ENCODE measurements around the gene OBSCN.
"Not testable (repeated sequence)": the region's sequence is repeated elsewhere in the genome, so short reads cannot be mapped to it uniquely, and the experiment has no call there.

Gene OBSCN

DNA sequence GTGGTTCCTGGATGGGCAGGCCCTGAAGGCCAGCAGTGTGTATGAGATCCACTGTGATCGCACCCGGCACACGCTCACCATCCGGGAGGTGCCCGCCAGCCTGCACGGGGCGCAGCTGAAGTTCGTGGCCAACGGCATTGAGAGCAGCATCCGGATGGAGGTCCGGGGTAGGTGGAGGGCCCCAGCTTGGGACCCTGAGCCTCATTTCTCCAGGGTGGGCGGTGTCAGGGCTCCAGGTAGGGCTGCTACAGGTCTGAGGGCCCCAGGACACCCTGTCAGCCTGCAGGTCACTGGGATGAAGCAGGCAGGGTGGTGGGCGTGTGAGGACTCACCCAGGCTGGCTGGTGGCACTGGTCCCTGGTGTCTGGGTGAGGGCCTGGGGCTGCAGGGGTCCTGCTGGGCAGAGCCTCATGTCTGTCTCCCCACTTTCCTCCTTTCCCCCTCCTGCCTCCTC is 7.8 kb downstream of the OBSCN start:
- Histone ChIP-seq H3K9me3 (ENCODE audit: control insufficient read depth in 2 of 2, low read length in 2 of 2) (no peaks in the 10 kb centered on the region), H3K9ac (ENCODE audit: low read depth in 1 of 2, low read length in 2 of 2) (no peak overlapping the region), H3K27ac (ENCODE audit: low read depth in 2 of 2, low read length in 2 of 2) (no peak overlapping the region), H3K36me3 (ENCODE audit: control insufficient read depth in 2 of 2, insufficient read depth in 2 of 2, low read length in 2 of 2) (no peaks in the 10 kb centered on the region), H3K27me3 (ENCODE audit: control insufficient read depth in 2 of 2, insufficient read depth in 2 of 2, low read length in 2 of 2) (no peaks in the 10 kb centered on the region), H3K4me3 (ENCODE audit: low read length in 2 of 2) (no peak overlapping the region), H3K4me1 (ENCODE audit: control insufficient read depth in 2 of 2, insufficient read depth in 2 of 2, low read length in 2 of 2) (no peaks in the 10 kb centered on the region)

DNA sequence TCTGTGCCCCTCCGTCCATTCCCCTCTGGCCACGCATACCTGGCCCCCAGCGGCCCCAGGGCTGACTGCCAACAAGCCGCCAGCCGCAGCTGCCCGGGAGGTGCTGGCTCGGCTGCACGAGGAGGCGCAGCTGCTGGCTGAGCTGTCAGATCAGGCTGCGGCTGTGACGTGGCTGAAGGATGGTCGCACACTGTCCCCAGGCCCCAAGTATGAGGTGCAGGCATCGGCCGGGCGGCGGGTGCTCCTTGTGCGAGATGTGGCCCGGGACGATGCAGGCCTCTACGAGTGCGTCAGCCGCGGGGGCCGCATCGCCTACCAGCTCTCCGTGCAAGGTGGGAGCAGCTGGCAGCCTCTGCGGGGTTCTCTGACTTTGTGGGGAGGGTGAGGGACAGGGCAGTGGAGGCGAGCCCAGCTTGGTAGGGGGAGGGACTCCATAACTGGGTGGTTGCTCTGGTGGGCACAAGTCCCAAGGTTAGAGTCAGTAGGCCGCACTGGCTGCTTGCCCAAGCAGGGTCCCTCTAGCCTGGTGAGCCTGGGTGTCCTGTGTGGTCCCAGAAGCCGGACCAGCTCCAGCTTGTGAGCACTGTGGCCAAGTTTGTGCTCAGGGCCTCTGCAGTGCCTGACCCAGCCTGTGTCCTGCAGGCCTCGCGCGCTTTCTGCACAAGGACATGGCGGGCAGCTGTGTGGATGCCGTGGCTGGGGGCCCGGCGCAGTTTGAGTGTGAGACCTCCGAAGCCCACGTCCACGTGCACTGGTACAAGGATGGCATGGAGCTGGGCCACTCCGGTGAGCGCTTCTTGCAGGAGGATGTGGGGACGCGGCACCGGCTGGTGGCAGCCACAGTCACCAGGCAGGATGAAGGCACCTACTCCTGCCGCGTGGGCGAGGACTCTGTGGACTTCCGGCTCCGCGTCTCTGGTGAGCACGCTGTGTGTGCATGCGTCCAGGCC is 8.8 kb downstream of the OBSCN start:
- Histone ChIP-seq H3K9me3 (ENCODE audit: control insufficient read depth in 2 of 2, low read length in 2 of 2) (no peaks in the 10 kb centered on the region), H3K27me3 (ENCODE audit: control insufficient read depth in 2 of 2, insufficient read depth in 2 of 2, low read length in 2 of 2) (no peaks in the 10 kb centered on the region), H3K4me1 (ENCODE audit: control insufficient read depth in 2 of 2, insufficient read depth in 2 of 2, low read length in 2 of 2) (no peaks in the 10 kb centered on the region)

DNA sequence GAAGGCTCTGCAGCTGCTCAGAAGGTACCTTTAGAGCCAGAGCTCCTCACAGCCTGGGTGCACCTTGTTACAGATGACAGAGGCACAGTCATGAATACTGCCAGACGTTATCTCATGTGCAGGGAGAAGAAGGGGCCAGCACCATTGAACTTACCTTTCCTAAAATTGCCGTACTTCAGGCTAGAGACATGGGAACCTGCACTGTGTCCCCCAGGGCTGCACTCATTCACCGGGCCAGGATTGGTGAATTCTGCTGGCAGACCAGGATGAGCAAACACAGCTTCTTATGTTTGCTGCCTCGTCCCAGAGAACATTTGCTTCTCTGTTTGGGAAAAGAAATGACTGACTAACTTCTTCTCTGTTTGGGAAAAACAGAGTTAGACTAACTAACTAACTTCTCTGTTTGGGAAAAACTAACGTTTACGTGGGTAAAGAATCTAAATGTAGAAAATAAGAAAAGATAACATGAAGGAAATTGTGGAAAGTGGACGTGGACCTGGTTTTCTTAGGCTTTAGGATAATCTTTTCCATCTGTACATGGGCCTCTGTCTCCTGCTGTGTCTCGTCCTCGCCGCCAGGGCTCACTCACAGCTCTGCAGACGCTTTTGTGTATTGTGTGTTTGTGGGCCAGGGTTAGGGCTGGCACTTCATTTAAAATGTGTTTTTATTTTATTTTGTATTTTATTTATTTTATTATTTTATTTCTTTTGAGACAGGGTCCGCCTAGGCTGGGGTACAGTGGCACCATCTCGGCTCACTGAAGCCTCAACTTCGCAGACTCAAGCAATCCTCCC is 9.9 kb downstream of the OBSCN start:
- no peak overlapping the region for H3K27ac ChIP-seq (ENCODE audit: low read depth in 2 of 2, low read length in 2 of 2)
- no peaks in the 10 kb centered on the region for H3K4me1 ChIP-seq (ENCODE audit: control insufficient read depth in 2 of 2, insufficient read depth in 2 of 2, low read length in 2 of 2)
- H3K36me3 ChIP-seq (ENCODE audit: control insufficient read depth in 2 of 2, insufficient read depth in 2 of 2, low read length in 2 of 2): no peaks in the 10 kb centered on the region

More for the DNA sequence above, 8.8 kb downstream of the OBSCN start:
- Histone ChIP-seq H3K27ac (ENCODE audit: low read depth in 2 of 2, low read length in 2 of 2) (no peak overlapping the region), H3K4me3 (ENCODE audit: low read length in 2 of 2) (no peak overlapping the region), H3K9ac (ENCODE audit: low read depth in 1 of 2, low read length in 2 of 2) (no peak overlapping the region), H3K36me3 (ENCODE audit: control insufficient read depth in 2 of 2, insufficient read depth in 2 of 2, low read length in 2 of 2) (no peaks in the 10 kb centered on the region)

DNA sequence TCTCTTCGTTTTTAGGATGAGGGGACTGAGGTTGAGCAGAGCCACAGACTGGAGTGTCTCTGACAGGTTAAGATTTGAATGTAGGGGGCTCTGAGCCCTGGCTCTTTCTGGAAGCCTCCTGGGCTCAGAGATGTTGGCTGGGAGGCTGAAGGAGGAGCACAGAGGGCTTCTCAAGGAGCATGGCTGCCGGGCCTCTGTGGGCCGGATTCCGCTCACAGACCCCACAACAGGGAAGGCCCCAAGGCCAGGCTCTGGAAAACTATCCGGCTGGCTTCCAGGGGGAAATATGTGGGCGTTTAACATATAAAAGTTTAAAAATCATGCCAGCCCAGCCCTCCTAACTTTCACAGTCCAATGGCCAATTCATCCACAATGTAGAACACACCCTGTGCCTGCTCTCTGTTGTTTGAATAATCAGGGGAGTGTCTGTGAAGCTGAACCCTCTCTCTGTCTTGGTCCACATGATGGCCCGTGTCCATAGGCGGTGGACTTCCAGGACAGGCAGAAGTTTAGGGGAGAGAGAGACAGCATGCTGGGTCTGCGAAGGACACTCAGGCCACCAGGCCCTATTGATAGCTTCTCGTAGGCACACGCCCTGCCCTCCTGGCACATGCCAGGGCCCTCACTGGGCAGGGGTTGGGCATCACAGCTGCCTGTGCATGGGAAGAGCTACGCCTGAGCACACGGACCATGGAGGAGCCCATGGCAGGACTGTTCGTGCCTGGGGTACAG is 10.8 kb downstream of the OBSCN start:
- Histone ChIP-seq H3K9ac (ENCODE audit: low read depth in 1 of 2, low read length in 2 of 2) (no peak overlapping the region), H3K4me1 (ENCODE audit: control insufficient read depth in 2 of 2, insufficient read depth in 2 of 2, low read length in 2 of 2) (no peaks in the 10 kb centered on the region), H3K27ac (ENCODE audit: low read depth in 2 of 2, low read length in 2 of 2) (no peak overlapping the region), H3K9me3 (ENCODE audit: control insufficient read depth in 2 of 2, low read length in 2 of 2) (no peaks in the 10 kb centered on the region), H3K4me3 (ENCODE audit: low read length in 2 of 2) (no peak overlapping the region), H3K36me3 (ENCODE audit: control insufficient read depth in 2 of 2, insufficient read depth in 2 of 2, low read length in 2 of 2) (no peaks in the 10 kb centered on the region), H3K27me3 (ENCODE audit: control insufficient read depth in 2 of 2, insufficient read depth in 2 of 2, low read length in 2 of 2) (no peaks in the 10 kb centered on the region)

More for the DNA sequence above, 9.9 kb downstream of the OBSCN start:
- no peak overlapping the region for H3K9ac ChIP-seq (ENCODE audit: low read depth in 1 of 2, low read length in 2 of 2)
- H3K4me3 ChIP-seq (ENCODE audit: low read length in 2 of 2): no peak overlapping the region
- H3K27me3 ChIP-seq (ENCODE audit: control insufficient read depth in 2 of 2, insufficient read depth in 2 of 2, low read length in 2 of 2): no peaks in the 10 kb centered on the region
- H3K9me3 ChIP-seq (ENCODE audit: control insufficient read depth in 2 of 2, low read length in 2 of 2): no peaks in the 10 kb centered on the region

DNA sequence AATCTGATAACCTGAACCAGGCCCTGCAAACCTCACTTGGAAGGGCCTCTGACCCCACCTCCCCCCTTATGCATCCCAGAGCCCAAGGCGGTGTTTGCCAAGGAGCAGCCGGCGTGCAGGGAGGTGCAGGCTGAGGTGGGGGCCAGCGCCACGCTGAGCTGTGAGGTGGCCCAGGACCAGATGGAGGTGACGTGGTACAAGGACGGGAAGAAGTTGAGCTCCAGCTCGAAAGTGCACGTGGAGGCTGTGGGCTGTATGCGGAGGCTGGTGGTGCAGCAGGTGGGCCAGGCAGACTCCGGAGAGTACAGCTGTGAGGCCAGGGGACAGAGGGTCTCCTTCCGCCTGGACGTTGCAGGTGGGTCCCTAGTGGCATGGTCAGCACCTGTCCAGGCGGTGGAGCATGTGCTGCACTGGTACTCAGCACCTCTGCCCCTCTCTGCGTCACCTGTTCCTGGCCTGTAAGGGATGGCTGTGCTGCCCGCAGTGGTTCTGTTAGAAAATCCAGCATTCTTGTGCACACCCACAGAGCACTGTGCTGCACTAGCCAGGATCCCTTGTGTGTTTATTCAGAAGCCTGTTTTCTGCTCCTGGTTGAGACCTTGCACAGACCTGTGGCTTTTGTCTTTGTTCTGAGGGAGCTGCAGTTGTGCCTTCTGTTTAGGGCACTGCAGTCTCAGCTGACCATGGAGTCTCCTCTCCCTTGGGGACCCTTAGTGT is 11.6 kb downstream of the OBSCN start:
- H3K27me3 ChIP-seq (ENCODE audit: control insufficient read depth in 2 of 2, insufficient read depth in 2 of 2, low read length in 2 of 2): no peaks in the 10 kb centered on the region
- no peaks in the 10 kb centered on the region for H3K4me1 ChIP-seq (ENCODE audit: control insufficient read depth in 2 of 2, insufficient read depth in 2 of 2, low read length in 2 of 2)
- H3K36me3 ChIP-seq (ENCODE audit: control insufficient read depth in 2 of 2, insufficient read depth in 2 of 2, low read length in 2 of 2): peaks cover 0 to under 1% of the 10 kb centered on the region in 2 donors
- no peak overlapping the region for H3K4me3 ChIP-seq (ENCODE audit: low read length in 2 of 2)
- H3K9me3 ChIP-seq (ENCODE audit: control insufficient read depth in 2 of 2, low read length in 2 of 2): no peaks in the 10 kb centered on the region
- no peak overlapping the region for H3K27ac ChIP-seq (ENCODE audit: low read depth in 2 of 2, low read length in 2 of 2)
- no peak overlapping the region for H3K9ac ChIP-seq (ENCODE audit: low read depth in 1 of 2, low read length in 2 of 2)

DNA sequence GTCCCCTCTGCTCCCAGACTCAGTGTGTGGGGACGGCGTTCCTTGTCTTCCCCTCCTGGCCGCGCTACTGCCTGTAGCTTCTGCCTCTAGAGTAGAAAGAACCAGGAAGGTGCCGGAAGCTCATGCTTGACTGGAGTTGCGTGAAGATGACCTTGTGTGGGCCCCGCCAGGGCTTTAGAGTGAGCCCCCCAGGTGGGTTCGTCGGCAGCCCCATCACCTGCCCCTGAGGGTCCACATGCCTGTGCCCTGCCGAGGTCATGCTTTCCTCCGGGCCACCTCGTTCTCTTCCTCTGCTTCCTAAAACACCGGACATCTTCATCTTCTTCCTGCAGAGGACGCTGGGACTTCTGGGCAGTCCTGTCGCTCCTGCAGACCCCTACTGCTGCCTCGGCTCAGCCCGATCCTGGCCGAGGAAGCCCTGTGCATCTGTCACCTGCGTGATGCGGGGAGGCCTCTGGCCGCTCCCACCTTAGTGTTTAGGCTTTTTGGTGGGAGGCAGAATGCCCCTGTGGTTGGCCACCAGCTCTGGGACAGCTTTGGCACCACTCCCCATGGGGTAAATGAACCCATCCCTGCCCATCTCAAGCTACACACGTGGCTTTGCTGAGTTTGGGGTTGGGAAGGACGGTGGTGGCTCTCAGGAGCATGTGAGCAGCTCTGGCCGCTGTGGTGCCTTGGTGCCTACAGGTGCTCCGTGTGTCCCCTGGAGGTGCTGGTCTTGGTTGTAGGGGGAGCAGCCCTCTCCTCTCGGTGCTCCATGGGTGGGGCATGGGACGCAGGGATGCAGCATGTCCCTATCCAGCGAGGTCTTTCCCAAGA is 12.3 kb downstream of the OBSCN start:
- Histone ChIP-seq H3K27me3 (ENCODE audit: control insufficient read depth in 2 of 2, insufficient read depth in 2 of 2, low read length in 2 of 2) (no peaks in the 10 kb centered on the region), H3K4me3 (ENCODE audit: low read length in 2 of 2) (no peak overlapping the region), H3K4me1 (ENCODE audit: control insufficient read depth in 2 of 2, insufficient read depth in 2 of 2, low read length in 2 of 2) (no peaks in the 10 kb centered on the region), H3K36me3 (ENCODE audit: control insufficient read depth in 2 of 2, insufficient read depth in 2 of 2, low read length in 2 of 2) (peaks cover 0 to 2% of the 10 kb centered on the region in 2 donors), H3K9me3 (ENCODE audit: control insufficient read depth in 2 of 2, low read length in 2 of 2) (peaks cover 0 to 6% of the 10 kb centered on the region in 2 donors), H3K27ac (ENCODE audit: low read depth in 2 of 2, low read length in 2 of 2) (no peak overlapping the region), H3K9ac (ENCODE audit: low read depth in 1 of 2, low read length in 2 of 2) (no peak overlapping the region)

DNA sequence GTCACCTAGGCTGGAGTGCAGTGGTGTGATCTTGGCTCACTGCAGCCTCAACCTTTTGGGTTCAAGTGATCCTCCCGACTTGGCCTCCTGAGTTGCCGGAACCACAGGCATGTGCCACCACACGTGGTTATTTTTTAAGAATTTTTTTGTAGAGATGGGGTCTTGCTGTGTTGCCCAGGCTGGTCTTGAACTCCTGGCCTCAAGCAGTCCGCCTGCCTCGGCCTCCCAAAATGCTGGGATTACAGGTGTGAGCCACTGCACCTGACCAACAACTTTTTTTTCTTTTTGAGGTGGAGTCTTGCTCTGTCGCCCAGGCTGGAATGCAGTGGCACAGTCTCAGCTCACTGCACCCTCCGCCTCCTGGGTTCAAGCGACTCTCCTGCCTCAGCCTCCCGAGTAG is 13.3 kb downstream of the OBSCN start:
- H3K9me3 ChIP-seq (ENCODE audit: control insufficient read depth in 2 of 2, low read length in 2 of 2); H3K27ac ChIP-seq (ENCODE audit: low read depth in 2 of 2, low read length in 2 of 2); H3K4me3 ChIP-seq (ENCODE audit: low read length in 2 of 2); H3K9ac ChIP-seq (ENCODE audit: low read depth in 1 of 2, low read length in 2 of 2); H3K4me1 ChIP-seq (ENCODE audit: control insufficient read depth in 2 of 2, insufficient read depth in 2 of 2, low read length in 2 of 2); H3K36me3 ChIP-seq (ENCODE audit: control insufficient read depth in 2 of 2, insufficient read depth in 2 of 2, low read length in 2 of 2); H3K27me3 ChIP-seq (ENCODE audit: control insufficient read depth in 2 of 2, insufficient read depth in 2 of 2, low read length in 2 of 2): not testable (repeated sequence)

DNA sequence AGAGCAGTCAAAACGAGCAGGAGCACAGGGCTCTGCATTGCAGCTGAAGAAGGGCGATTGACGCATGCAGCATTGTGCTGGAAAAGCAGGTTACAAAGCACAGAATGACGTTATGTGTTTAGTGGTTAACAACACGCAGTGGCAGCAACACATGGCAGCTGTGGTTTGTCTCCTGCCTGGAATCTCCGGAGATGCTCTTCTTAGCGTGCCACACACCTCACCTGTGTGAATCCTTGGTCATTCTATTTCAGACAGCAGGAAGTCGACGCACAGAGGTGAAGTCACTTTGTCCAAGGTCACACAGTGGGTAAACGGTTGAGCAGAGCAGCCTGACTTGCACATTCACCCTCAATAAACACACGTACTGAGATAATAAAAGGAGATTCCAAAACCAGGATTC is 14.7 kb downstream of the OBSCN start:
- Histone ChIP-seq H3K9ac (ENCODE audit: low read depth in 1 of 2, low read length in 2 of 2) (no peak overlapping the region), H3K9me3 (ENCODE audit: control insufficient read depth in 2 of 2, low read length in 2 of 2) (peaks cover 0 to 9% of the 10 kb centered on the region in 2 donors), H3K27me3 (ENCODE audit: control insufficient read depth in 2 of 2, insufficient read depth in 2 of 2, low read length in 2 of 2) (no peaks in the 10 kb centered on the region), H3K27ac (ENCODE audit: low read depth in 2 of 2, low read length in 2 of 2) (no peak overlapping the region), H3K36me3 (ENCODE audit: control insufficient read depth in 2 of 2, insufficient read depth in 2 of 2, low read length in 2 of 2) (peaks cover 0 to 2% of the 10 kb centered on the region in 2 donors), H3K4me3 (ENCODE audit: low read length in 2 of 2) (no peak overlapping the region), H3K4me1 (ENCODE audit: control insufficient read depth in 2 of 2, insufficient read depth in 2 of 2, low read length in 2 of 2) (no peaks in the 10 kb centered on the region)

Measured in mucosa of rectum (tissue), 2 donors.